Heart left ventricle (tissue), 13 donors: ENCODE measurements around the gene KLK5.

Source experiments
- POLR2A ChIP-seq, 2 donors: fragments of 450-650 bp; IDR thresholded peaks; one replicate each; pipeline ENCODE4 v1.6.1; 2017; ENCODE audit warnings: antibody characterized with exemption in 2 of 2, mild to moderate bottlenecking in 2 of 2, moderate library complexity in 2 of 2
- TF ChIP-seq, protein P1 (sequence below), 12 donors: fragments of 200-600 bp; sonication (generic) in 4 of 12; IDR thresholded peaks; one replicate each; pipeline versions ENCODE4 v1.5.0 to v1.8.0; 2018 to 2022; ENCODE audit warnings: antibody characterized with exemption in 12 of 12, mild to moderate bottlenecking in 5 of 12
- donor health status: ischemic (EF 13 %, LVEDD 7.1; RV severe dilation, severe dysfunction).
- donor health status: DM: no; HTN: yes; CAD: no.
- donor health status: DM: no; HTN: no; CAD: no.
- donor health status: ischemic (EF 25% LVEDD 6.9; RV normal size, moderate dysfunction).
- donor health status: ischemic (EF 25% LVEDD 5.7; RV mildly dilated, moderate dysfunction).
- donor health status: ischemic (EF 35%, LVEDD 5.7; RV mildly dilated, moderate dysfunction).
- donor health status: nonischemic (EF 11% LVEDD 7.7; RV severe dilation, severe dysfunction).
- donor health status: DM: yes; HTN: yes; CAD: no.
- donor health status: PGD.
- donor health status: ischemic (EF 29% LVEDD 5.4; RV normal size, mild dysfunction).
- donor health status: nonischemic (EF 23%, LVEDD 6.1; RV moderate dilation, normal function).

DNA sequence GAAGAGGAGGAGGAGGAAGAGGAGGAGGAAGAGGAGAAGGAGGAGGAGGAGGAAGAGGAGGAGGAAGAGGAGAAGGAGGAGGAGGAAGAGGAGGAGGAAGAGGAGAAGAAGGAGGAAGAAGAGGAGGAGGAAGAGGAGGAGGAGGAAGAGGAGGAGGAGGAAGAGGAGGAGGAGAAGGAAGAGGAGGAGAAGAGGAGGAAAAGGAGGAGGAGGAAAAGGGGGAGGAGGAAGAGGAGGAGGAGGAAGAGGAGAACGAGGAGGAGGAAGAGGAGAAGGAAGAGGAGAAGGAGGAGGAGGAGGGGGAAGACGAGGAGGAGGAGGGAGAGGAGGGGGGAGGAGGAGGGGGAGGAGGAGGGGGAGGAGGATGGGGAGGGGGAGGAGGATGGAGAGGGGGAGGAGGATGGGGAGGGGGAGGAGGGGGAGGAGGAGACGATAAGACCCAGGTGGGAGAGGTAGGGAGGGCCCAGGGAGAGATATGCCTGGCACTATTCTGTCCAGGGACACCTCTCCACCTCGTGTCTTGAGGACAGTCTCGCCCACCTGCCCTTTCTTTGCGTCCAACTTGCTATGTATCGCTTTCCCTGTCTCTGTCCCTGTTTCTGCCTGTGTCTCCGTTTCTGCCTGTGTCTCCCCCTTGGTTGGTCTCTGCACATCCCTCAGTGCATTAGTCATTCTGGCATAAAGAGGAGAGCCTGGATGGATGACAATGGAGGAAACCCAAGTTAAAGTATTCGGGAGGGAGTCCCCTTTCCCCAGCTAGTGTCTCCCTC is 7.1 kb upstream of the KLK5 start:
- TF ChIP-seq, protein P1, sequence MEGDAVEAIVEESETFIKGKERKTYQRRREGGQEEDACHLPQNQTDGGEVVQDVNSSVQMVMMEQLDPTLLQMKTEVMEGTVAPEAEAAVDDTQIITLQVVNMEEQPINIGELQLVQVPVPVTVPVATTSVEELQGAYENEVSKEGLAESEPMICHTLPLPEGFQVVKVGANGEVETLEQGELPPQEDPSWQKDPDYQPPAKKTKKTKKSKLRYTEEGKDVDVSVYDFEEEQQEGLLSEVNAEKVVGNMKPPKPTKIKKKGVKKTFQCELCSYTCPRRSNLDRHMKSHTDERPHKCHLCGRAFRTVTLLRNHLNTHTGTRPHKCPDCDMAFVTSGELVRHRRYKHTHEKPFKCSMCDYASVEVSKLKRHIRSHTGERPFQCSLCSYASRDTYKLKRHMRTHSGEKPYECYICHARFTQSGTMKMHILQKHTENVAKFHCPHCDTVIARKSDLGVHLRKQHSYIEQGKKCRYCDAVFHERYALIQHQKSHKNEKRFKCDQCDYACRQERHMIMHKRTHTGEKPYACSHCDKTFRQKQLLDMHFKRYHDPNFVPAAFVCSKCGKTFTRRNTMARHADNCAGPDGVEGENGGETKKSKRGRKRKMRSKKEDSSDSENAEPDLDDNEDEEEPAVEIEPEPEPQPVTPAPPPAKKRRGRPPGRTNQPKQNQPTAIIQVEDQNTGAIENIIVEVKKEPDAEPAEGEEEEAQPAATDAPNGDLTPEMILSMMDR (IDR thresholded peaks at IDR 0.05): no peak
- TF ChIP-seq POLR2A (IDR thresholded peaks at IDR 0.05): no peak
